NT2/D1 (cell line): ENCODE measurements around the gene CARD11.

Experiments used
- SUZ12 ChIP-seq: IDR thresholded peaks from 2 replicates; pipeline ENCODE4 v1.6.1; 2011; ENCODE audit not compliant: insufficient read length, insufficient read depth; ENCODE audit errors: extremely low read depth
- ZNF274 ChIP-seq: IDR thresholded peaks from 2 replicates; pipeline ENCODE4 v1.6.1; 2011; ENCODE audit warnings: mild to moderate bottlenecking, low read depth, low read length

DNA sequence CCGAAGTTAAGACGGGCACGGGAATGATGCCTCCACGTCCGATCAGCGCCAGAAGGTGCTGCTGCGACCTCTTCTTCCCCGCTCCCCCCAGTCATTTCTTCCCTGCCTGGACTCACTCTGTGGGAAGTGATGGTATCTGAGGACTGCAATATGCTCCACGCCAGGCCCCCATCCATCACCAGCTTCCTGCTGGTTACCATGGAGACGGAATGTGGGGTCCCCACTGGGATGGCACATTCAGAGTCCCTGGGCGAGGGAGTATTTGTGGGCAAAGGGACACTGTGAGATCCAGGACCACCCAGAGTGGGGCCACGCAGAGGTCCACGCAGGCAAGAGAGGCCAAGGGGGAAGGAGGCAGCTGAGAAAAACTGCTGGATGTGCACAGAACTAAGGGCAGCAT, 39.7 kb downstream of the CARD11 start:
- TF ChIP-seq SUZ12 (no peak), ZNF274 (no peak)
